GM21526 (cell line): Measurements from ENCODE around the gene PAQR8.

Experiments used
- ATAC-seq: cut with Tn5 transposase; IDR thresholded peaks from one replicate; pipeline ENCODE4 v1.9.1; 2021; ENCODE audit warnings: moderate library complexity; ENCODE audit not compliant: unreplicated experiment, low FRiP score

The PAQR8 gene

DNA sequence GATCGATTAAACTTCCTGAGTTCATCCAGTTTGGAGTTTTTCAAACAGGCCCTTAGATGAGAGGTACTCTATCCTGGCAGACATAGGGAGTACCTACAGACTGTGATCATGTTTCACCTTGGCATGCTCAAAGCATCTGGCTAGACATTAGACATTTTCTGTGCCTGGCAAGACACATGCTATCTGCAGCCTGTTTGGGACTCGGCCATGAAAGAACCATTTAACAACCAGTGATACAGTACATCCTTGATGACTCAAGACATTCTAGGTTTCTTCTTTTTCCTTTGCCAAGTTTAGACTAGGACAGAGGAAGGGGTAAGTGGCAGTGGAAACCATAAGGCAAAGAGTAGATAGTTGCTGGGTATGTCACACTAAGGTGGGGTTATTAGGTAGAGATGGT lies 15.4 kb upstream of the PAQR8 start:
- ATAC-seq = no peak

DNA sequence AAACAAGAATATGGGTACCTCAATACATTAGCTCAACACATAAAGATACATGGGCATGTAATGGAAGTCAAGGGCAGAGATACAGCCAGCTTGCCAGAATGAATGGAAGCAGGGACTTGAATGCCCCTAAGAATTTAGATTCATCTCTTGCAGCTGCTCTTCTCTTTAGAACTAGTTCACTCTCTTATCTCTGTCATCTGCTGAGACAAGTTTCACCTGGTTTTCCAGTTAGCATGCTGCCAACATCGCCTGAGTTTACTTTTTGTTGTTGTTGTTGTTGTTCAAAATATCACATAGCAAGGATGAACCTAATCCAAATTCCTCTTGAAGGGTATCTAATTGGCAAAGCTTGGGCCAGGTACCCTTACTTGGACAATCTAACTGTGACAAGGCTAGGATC lies 14.1 kb upstream of the PAQR8 start:
- no peak for ATAC-seq

DNA sequence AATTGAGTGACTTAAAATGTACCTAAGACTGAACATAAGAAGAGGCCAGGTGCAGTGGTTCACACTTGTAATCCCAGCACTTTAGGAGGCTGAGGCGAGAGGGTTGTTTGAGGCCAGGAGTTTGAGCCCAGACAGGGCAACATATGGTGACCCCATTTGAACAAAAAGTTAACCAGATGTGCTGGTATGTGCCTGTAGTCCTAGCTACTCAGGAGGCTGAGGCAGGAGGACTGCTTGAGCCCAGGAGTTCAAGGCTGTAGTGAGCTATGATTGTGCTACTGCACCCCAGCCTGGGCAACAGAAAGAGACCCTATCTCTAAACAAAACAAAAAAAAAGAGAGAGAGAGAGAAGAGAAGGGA lies 10.1 kb upstream of the PAQR8 start:
- no peak for ATAC-seq

DNA sequence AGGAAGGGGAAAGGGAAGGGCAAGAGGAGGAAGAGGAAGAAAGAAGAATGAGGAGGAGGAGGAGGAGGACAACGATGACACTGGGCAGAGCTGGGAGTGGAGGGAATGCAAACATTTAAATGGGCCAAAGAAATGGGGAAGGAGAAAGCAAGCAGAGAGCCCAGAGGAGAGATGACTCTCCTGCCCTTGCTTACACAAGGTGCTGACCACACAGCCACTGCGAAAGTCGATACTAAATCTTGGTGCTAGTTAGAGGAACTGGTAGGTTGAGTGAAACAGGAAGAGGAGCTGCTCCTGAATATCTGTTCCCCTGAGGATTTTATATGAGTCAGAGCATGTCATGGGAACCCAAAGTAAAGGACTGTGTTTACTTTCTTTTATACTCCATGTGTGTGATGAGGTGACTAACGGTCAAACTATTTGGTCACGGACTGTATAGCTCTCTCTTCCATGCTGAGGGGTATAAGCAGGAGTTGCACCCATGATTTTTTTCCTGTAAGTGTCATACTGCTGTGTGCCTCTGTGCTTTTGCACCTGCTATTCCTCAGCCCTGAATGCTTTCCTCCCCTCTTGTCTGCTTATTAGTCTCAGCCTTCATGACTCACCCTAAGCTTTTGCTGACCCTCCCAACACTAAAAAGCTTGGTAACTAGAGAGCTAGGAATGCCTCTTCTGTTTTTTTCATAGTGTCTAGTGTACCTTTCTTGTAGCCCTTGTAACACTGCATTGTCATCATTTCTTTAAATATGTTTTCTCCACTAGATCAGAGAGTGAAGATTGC lies 9.5 kb upstream of the PAQR8 start:
- ATAC-seq = peak; percentile 91

DNA sequence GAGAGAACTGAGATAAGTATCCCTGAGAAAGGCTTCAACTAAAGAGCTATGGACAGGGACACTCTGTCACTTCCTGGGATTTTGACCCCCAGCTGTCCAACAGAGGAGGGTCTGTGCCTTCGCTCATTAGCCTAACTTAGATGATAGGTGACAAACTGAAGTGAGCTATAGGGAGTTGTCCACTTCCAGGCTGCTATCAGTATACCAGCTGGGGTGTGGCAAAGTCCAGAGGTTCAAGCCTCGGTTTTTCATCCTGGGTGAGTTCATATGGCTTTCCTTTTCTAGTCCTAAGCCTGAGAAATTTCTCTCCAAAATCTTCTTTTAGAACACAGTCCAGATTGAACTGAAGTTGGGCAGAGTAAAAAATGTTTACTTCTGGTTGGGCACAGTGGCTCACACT lies 5.9 kb upstream of the PAQR8 start:
- no peak for ATAC-seq

GRCh38 chr6:52359403-52359802 lies 2.5 kb upstream of the PAQR8 start:
- ATAC-seq = no peak

DNA sequence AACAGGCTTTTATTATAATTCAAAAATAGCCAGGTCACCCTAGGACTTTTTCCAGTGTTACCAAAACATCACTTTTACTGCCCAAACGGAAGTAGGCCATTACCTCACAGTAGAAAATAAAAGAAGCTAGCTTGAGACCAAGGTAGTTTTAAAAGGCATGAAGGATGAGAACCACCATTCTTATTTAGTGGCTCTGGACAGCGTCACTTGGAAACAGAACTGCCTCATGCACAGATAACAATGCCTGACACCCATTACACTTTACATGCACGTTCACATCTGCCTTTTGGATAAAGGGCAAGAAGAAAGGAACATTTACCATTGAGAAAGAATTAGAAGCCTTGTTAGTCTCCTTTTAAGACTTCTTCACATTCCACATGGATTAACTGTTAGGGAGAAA lies 1.9 kb upstream of the PAQR8 start:
- ATAC-seq = no peak

- no peak for ATAC-seq
These were observed 1.1 kb upstream of the PAQR8 start for GRCh38 chr6:52360601-52361413.

DNA sequence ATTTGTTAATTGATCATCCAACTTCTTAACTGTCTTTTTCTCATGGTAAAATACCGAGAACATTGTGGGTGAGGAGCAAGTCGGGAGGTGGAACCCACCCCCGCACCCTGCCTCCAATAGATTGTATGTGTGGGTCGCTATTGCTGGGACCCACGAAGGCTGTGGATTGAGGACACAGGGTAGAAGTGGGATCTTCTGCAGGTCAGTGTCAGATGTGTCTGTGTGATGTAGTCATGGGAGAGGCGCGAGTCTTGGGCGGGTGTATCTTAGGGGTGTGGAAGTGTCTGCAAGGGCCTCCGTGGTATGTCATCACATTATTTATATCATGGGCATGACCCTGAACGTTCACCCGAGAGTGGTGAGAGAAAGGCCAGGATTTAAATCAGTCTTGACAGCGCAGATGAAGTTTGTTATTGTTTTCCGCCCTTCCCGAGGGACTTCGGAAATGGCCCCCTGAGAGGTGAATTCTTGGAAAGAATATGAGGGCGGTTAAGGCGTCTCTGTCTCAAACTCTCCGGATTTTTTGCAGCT lies 472 bp upstream of the PAQR8 start:
- ATAC-seq = peak; percentile 7

DNA sequence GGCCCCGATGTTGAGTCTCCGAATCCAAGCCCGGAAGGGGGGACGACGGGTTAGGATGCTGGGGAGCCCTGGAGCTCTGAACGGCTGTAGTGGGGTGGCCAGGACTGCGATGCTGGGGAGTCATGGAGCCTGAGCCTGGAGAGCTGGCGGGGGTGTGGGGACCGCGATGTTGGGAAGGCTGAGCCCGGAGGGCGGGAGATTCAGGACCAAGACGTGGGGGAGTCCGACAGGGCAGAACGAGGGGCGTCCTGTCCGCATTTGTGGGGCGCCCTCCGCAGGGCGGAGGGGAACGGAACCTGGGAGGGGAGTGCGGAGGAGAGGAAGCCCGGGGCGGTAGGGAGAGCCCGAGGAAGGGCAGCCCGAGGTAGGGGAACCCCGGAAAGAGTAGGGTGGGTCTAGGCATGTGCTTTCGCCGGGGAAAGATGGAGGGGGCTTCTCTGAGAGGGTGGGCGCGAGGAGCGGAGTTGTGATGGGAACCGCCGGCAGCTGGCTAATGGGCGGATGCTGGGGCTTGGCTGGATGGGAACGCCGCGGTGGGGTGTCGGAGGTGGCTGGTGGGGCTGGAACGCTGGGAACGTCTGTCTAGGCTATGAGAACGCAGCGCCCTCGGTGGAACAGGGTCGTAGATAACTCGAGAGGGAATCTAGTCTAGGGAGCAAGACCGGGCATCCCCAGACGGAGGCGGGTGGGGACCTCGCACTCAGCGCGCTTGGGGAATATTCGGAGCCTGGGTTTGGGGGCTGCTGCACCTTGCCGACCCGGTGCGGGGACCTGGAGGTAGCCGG lies 684 bp downstream of the PAQR8 start:
- peak; percentile 40 for ATAC-seq

DNA sequence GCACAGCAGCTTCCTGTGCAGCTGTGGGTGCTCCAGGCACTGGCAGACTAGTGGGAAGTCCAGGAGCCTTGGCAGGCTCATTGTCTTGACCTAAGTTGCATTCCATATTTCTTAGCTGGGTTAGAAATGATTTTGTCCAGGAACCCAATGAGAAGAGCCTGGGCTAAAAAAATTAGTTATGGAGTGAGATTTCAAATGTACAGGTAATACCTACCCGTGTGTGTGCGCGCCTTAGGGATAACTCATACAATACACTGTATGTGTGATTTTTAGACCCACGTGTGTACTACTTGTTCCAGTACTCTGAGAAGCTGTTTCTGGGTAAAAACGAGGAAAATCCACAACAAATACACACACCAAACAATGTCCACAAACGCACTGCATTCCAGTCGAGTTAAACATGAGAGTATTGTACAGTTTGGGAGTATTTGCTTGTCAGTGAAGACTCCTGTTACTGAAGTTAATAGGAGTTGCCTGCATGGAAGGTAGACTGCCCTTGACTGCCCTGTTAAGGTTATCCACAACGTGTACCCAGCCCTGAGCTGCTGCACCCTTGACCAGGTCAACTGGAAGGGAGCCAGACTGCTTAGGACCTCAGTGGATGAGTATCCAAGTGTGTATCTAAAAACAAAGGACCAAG lies 1.4 kb downstream of the PAQR8 start:
- no peak for ATAC-seq

- no peak for ATAC-seq
These were observed 2.7 kb downstream of the PAQR8 start for GRCh38 chr6:52364480-52365166.

DNA sequence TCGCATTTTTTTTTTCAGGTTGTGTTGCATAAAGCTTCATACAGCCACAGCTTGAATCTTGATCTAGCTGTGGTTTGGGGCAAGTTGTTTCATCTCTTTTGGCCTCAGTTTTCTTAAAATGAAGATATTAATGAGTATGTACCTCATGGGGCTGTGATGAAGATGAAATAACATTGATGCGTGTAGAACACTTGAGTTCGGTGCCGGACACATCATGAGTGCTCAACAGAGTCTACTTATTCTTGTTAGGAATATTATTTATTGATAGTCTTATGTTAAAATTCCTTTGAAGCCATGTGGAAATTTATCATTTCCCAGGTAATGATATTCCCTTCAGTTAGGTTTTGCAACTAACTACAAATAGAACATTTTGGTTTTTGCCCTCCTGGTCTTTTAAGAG lies 3.4 kb downstream of the PAQR8 start:
- ATAC-seq = no peak

DNA sequence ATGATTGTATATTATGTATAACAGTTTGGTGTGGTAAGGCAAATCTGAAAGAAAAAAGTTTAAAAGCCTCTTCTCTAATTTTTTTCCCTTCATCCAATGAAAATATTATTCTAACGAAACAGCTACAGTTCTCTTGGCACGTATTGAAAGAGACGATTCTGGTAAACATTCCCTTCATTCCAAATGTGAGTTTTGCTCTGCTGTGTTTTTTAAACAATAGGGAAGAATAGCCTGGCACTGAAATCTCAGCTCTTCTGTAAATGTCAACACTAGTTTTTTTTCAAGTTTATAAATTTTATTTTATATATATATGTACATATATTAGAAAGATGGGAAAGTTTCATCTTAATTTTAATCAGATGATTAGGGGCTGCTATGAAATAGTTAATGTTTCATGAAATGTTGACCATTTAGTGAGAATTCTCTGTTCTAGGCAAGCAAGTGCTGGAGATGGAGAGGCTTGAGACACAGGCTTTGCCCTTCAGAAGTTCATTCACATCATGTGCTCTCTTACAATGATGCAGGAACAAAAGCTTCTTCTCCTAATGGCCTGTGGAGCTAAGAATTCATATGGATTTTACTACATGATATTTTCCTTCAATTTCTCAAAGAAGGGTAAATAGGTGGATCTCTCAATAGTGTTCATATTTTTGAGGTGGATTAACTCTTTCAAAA lies 4.1 kb downstream of the PAQR8 start:
- ATAC-seq = no peak

DNA sequence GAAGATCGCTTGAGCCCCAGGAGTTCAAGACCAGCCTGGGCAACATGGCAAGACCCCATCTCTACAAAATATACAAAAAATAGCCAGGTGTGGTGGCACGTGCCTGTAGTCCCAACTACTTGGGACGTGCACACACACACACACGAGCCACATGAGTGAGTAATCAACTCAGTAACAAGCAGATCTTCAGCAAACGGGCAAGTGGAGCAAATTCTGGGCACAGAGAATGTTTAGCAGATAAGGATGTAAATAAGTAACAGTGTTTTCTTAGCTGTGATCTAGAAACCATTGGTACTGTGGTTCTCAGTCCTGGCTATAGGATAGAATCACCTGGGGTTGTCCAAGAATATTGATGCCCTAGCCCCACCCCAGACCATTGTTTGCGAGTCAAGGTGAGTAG lies 6.1 kb downstream of the PAQR8 start:
- no peak for ATAC-seq

- no peak for ATAC-seq
These were observed 7.3 kb downstream of the PAQR8 start for GRCh38 chr6:52369234-52369633.

DNA sequence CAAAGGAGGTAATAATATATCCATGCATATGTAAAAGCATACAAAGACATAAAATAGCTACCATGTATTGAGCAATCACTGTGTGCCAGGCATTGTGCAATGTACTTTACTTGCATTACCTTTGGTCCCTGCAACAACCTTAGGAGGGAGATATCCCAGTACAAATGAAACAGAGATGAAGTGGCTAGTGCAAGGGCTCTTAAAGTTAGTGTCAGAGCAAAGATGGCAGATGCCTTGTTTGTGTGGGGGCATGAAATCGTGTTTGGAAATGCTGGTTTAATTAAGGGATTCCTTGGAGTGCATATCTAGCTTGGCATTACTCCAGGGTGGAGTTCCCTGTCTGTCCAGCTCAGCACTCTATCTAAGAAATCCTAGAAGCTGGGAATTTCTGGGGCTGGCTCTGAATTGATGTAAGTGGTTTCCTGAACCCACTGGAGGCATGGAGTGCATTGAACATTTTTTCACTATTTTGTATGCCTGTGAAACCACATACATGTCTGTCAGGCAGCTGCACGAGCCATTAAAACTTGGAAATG lies 9.8 kb downstream of the PAQR8 start:
- ATAC-seq = no peak

- no peak for ATAC-seq
These were observed 11.3 kb downstream of the PAQR8 start for GRCh38 chr6:52373151-52373690.

- no peak for ATAC-seq
These were observed 12.3 kb downstream of the PAQR8 start for GRCh38 chr6:52374247-52374646.
